Measurements from ENCODE around the gene ITPKC. TPM values are rescaled to one million over a fixed set of nuclear protein-coding genes. Genes with fewer than 3 reads are reported as not detected.

The ITPKC gene
- polyA plus RNA-seq: 28.4 TPM
- long read RNA-seq, donor 1, transcript ITPKC-201 (7 exons, 3,385 nt): major isoform, 5 of 5 reads
- long read RNA-seq, donor 1, partial matches to known transcripts: 0 of 5 reads
- long read RNA-seq, donor 1, other reads (novel, unspliced or antisense): 0 of 5 reads
- long read RNA-seq, donor 2, transcript ITPKC-201 (7 exons, 3,385 nt): major isoform, 9 of 28 reads
- long read RNA-seq, donor 2, partial matches to known transcripts: 19 of 28 reads
- long read RNA-seq, donor 2, other reads (novel, unspliced or antisense): 0 of 28 reads
- long read RNA-seq, donor 3, transcript ITPKC-201 (7 exons, 3,385 nt): major isoform, 8 of 8 reads
- long read RNA-seq, donor 3, partial matches to known transcripts: 0 of 8 reads
- long read RNA-seq, donor 3, other reads (novel, unspliced or antisense): 0 of 8 reads
- long read RNA-seq, donor 4: 0 reads
- long read RNA-seq, donor 5, transcript ITPKC-201 (7 exons, 3,385 nt): major isoform, 5 of 5 reads
- long read RNA-seq, donor 5, partial matches to known transcripts: 0 of 5 reads
- long read RNA-seq, donor 5, other reads (novel, unspliced or antisense): 0 of 5 reads
- long read RNA-seq, donor 6, transcript ITPKC-201 (7 exons, 3,385 nt): major isoform, 6 of 6 reads
- long read RNA-seq, donor 6, partial matches to known transcripts: 0 of 6 reads
- long read RNA-seq, donor 6, other reads (novel, unspliced or antisense): 0 of 6 reads
- long read RNA-seq, donor 7, partial matches to known transcripts: 0 of 1 reads
- long read RNA-seq, donor 7, other reads (novel, unspliced or antisense): 0 of 1 reads
- long read RNA-seq, donor 8, transcript ITPKC-201 (7 exons, 3,385 nt): major isoform, 5 of 5 reads
- long read RNA-seq, donor 8, partial matches to known transcripts: 0 of 5 reads
- long read RNA-seq, donor 8, other reads (novel, unspliced or antisense): 0 of 5 reads
- long read RNA-seq, donor 9, partial matches to known transcripts: 6 of 8 reads
- long read RNA-seq, donor 9, other reads (novel, unspliced or antisense): 0 of 8 reads
- long read RNA-seq, donor 10, transcript ITPKC-201 (7 exons, 3,385 nt): major isoform, 10 of 10 reads
- long read RNA-seq, donor 10, partial matches to known transcripts: 0 of 10 reads
- long read RNA-seq, donor 10, other reads (novel, unspliced or antisense): 0 of 10 reads
- long read RNA-seq, donor 11, partial matches to known transcripts: 0 of 4 reads
- long read RNA-seq, donor 11, other reads (novel, unspliced or antisense): 0 of 4 reads

DNA sequence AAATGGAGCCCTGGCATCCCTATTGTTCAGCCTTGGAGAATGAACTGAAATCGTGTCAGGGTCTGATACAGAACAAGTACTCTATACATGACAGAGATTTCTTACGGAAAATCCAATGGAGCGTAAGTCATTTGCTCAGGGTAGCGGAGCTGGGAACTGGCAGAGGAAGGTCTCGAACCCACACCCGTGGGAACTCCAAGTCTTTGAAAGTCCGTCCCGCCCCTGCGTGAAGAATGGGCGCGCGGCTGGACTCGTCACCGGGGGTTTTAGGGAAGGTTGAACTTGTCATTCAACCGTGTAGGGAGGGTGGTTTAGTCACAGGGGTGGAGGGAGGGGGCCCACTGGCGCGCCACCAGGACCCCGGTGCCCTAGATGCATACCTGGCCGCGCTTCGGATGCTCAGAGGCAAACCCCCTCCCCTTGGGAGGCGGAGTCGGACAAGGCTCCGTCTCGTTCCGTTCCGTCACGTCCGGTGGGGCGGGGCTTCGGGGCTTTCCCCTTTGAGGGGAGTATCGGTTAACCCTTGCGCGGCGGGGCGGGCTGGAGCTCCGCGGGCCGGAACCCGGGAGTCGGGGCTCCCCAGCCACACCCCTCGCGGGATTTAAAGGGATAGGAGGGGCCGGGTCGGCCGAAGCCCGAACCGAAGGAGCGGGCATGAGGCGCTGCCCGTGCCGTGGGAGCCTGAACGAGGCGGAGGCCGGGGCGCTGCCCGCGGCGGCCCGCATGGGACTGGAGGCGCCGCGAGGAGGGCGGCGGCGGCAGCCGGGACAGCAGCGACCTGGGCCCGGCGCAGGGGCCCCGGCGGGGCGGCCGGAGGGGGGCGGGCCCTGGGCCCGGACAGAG lies at the start of gene ITPKC, which contains the start of gene COQ8B:
Gene ITPKC (plus strand): TSS at position 631 of the 843 bp plus-strand sequence. CDS start 24 bp downstream, at position 655.
Gene COQ8B (minus strand): TSS at position 405 of the 843 bp plus-strand sequence. CDS start 2,254 bp downstream, outside the sequence.
- H3K27me3 ChIP-seq (ENCODE audit: control insufficient read depth, insufficient read depth, low read length): no peaks in the 10 kb centered on the region
- H3K4me1 ChIP-seq (ENCODE audit: control insufficient read depth, insufficient read depth, low read length): peaks cover 24% of the 10 kb centered on the region
- peak; percentile 98 to 99 for DNase-seq
- peak within 1 kb of the TSS; percentile 100 for H3K27ac ChIP-seq (ENCODE audit: low read length)
- H3K36me3 ChIP-seq (ENCODE audit: control insufficient read depth, insufficient read depth, low read length): peaks cover 13% of the 10 kb centered on the region
- H3K9me3 ChIP-seq (ENCODE audit: control insufficient read depth, low read depth, low read length): no peaks in the 10 kb centered on the region
- H3K4me3 ChIP-seq (ENCODE audit: low read length): peak within 1 kb of the TSS; percentile 83
- WGBS (ENCODE audit: insufficient coverage, low lambda C conversion rate): no CpG with 5 or more reads among the region's 76 CpGs

- Histone ChIP-seq H3K36me3 (ENCODE audit: control insufficient read depth, insufficient read depth, low read length) (peaks cover 49% of the 10 kb centered on the region), H3K4me3 (ENCODE audit: low read length) (no peak overlapping the region), H3K9me3 (ENCODE audit: control insufficient read depth, low read depth, low read length) (peaks cover 3% of the 10 kb centered on the region), H3K4me1 (ENCODE audit: control insufficient read depth, insufficient read depth, low read length) (peaks cover 9% of the 10 kb centered on the region), H3K27ac (ENCODE audit: low read length) (no peak overlapping the region), H3K27me3 (ENCODE audit: control insufficient read depth, insufficient read depth, low read length) (peaks cover 9% of the 10 kb centered on the region)
- no CpG with 5 or more reads among the region's 14 CpGs for WGBS (ENCODE audit: insufficient coverage, low lambda C conversion rate)
- DNase-seq: no peak
Observed at GRCh38 chr19:40667602-40668001, 49.3 kb upstream of the ITPKC start.

- no peak overlapping the region for H3K4me3 ChIP-seq (ENCODE audit: low read length)
- peaks cover 5% of the 10 kb centered on the region for H3K4me1 ChIP-seq (ENCODE audit: control insufficient read depth, insufficient read depth, low read length)
- DNase-seq: no peak
- H3K9me3 ChIP-seq (ENCODE audit: control insufficient read depth, low read depth, low read length): peaks cover 3% of the 10 kb centered on the region
- H3K27me3 ChIP-seq (ENCODE audit: control insufficient read depth, insufficient read depth, low read length): peaks cover under 1% of the 10 kb centered on the region
- WGBS (ENCODE audit: insufficient coverage, low lambda C conversion rate): no CpG with 5 or more reads among the region's 7 CpGs
- H3K36me3 ChIP-seq (ENCODE audit: control insufficient read depth, insufficient read depth, low read length): peaks cover 64% of the 10 kb centered on the region
- H3K27ac ChIP-seq (ENCODE audit: low read length): no peak overlapping the region
Observed at GRCh38 chr19:40668991-40669614, 47.8 kb upstream of the ITPKC start.

DNA sequence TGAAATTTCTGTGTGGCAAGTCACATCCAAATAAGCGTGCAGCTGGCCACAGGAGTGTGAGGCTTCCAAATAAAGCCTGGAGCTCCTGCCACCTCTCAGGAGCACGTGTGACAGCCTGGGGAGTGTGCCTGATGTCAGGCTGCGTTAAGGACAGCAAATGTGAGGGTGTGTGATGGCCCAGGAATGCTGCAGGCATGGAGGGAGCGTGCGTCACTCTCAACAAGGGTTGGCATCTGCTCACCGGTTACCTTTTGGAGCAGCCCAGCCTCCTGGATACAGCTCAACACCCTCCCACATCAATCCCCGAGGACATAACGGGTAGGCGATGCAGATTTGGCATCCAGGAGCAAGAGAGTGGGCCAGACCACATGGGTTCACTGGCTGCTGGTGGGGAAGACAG lies 45.5 kb upstream of the ITPKC start:
- DNase-seq: no peak
- WGBS (ENCODE audit: insufficient coverage, low lambda C conversion rate): no CpG with 5 or more reads among the region's 9 CpGs
- Histone ChIP-seq H3K4me3 (ENCODE audit: low read length) (no peak overlapping the region), H3K36me3 (ENCODE audit: control insufficient read depth, insufficient read depth, low read length) (peaks cover 73% of the 10 kb centered on the region), H3K27ac (ENCODE audit: low read length) (no peak overlapping the region), H3K4me1 (ENCODE audit: control insufficient read depth, insufficient read depth, low read length) (peaks cover 5% of the 10 kb centered on the region), H3K27me3 (ENCODE audit: control insufficient read depth, insufficient read depth, low read length) (no peaks in the 10 kb centered on the region), H3K9me3 (ENCODE audit: control insufficient read depth, low read depth, low read length) (peaks cover 3% of the 10 kb centered on the region)

DNA sequence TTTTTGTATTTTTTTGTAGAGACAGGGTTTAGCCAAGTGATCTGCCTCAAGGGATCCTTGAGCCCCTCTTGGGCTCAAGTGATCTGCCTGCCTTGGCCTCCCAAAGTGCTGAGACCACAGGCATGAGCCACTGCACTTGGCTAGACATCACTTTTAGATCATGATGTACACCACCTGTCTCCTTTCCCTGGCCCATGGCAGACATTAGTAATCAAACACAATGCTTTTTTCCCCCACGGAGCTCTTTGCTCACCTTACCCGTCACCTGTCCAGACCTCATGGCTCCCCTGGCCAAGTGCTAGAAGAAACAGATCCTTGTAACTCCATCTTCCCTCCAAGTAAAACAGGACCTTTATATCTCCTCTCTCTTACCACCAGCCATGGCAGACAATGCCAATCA lies 44.9 kb upstream of the ITPKC start:
- WGBS (ENCODE audit: insufficient coverage, low lambda C conversion rate): no CpG with 5 or more reads among the region's 2 CpGs

DNA sequence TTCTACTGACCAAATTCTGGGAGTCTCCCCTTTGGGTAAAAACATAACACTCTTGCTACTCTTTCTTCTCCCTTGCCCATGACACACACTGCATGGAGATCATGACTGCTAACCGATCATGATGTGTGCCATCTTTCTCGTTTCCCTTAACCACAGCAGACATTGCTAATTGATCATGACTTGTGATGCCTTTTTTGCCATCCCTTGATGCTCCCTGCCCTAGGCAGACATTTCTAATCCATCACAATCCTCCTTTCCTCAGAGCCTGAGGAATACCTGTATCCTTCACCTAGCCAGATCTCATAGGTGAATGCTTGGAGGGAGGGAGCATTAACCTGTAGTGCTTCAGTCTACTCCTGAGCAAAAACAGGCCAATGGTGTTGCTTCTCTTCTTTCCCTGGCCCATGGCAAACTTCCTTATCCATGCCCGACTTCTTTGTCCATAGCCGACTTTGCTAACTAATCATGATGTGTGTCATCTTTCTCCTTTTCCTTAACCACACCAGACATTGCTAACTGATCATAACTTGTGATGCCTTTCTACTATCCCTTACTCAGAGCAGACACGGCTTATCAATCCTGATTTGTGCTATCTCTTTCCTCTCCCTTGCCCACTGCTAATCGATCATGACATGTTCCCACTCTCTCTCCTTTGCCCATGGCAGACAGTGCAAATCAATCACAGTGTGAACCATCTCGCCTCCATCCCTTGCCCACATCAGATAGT lies 44.2 kb upstream of the ITPKC start:
- peaks cover 6% of the 10 kb centered on the region for H3K9me3 ChIP-seq (ENCODE audit: control insufficient read depth, low read depth, low read length)
- H3K27ac ChIP-seq (ENCODE audit: low read length): no peak overlapping the region
- no peaks in the 10 kb centered on the region for H3K4me1 ChIP-seq (ENCODE audit: control insufficient read depth, insufficient read depth, low read length)
- no peak for DNase-seq
- no peaks in the 10 kb centered on the region for H3K27me3 ChIP-seq (ENCODE audit: control insufficient read depth, insufficient read depth, low read length)
- peaks cover 76% of the 10 kb centered on the region for H3K36me3 ChIP-seq (ENCODE audit: control insufficient read depth, insufficient read depth, low read length)
- H3K4me3 ChIP-seq (ENCODE audit: low read length): no peak overlapping the region
- 97% methylated on average over 4 of the region's 7 CpGs for WGBS (ENCODE audit: insufficient coverage, low lambda C conversion rate)

More for the DNA sequence above, 44.9 kb upstream of the ITPKC start:
- H3K27ac ChIP-seq (ENCODE audit: low read length): no peak overlapping the region
- H3K27me3 ChIP-seq (ENCODE audit: control insufficient read depth, insufficient read depth, low read length): no peaks in the 10 kb centered on the region
- H3K9me3 ChIP-seq (ENCODE audit: control insufficient read depth, low read depth, low read length): peaks cover 4% of the 10 kb centered on the region
- H3K4me1 ChIP-seq (ENCODE audit: control insufficient read depth, insufficient read depth, low read length): peaks cover under 1% of the 10 kb centered on the region
- DNase-seq: no peak
- H3K36me3 ChIP-seq (ENCODE audit: control insufficient read depth, insufficient read depth, low read length): peaks cover 72% of the 10 kb centered on the region
- H3K4me3 ChIP-seq (ENCODE audit: low read length): no peak overlapping the region

GRCh38 chr19:40673397-40673796 lies 43.5 kb upstream of the ITPKC start:
- no peak for DNase-seq
- Histone ChIP-seq H3K27me3 (ENCODE audit: control insufficient read depth, insufficient read depth, low read length) (no peaks in the 10 kb centered on the region), H3K27ac (ENCODE audit: low read length) (no peak overlapping the region), H3K9me3 (ENCODE audit: control insufficient read depth, low read depth, low read length) (peaks cover 6% of the 10 kb centered on the region), H3K4me3 (ENCODE audit: low read length) (no peak overlapping the region), H3K36me3 (ENCODE audit: control insufficient read depth, insufficient read depth, low read length) (peaks cover 76% of the 10 kb centered on the region), H3K4me1 (ENCODE audit: control insufficient read depth, insufficient read depth, low read length) (no peaks in the 10 kb centered on the region)
- no CpG with 5 or more reads among the region's 11 CpGs for WGBS (ENCODE audit: insufficient coverage, low lambda C conversion rate)

DNA sequence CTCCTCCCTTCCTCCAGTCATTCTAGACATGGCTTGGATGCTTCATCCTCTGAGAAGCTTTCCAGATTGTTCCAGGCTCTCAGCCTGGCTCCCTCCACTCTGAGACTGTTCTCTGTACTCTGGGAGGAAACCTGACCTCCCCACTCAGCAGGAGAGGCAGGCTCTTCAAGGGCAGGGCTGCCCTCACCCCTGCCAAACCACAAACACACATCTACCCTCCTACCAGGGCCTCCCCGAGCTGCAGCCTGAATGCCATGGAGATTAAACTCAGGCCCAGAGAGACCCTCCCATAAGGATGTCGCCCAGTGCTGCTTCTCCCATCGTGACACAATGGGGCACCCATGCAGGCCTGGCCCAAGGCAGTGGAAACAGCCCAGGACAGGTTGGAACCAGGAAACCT lies 42.6 kb upstream of the ITPKC start:
- no peaks in the 10 kb centered on the region for H3K27me3 ChIP-seq (ENCODE audit: control insufficient read depth, insufficient read depth, low read length)
- peaks cover 72% of the 10 kb centered on the region for H3K36me3 ChIP-seq (ENCODE audit: control insufficient read depth, insufficient read depth, low read length)

DNA sequence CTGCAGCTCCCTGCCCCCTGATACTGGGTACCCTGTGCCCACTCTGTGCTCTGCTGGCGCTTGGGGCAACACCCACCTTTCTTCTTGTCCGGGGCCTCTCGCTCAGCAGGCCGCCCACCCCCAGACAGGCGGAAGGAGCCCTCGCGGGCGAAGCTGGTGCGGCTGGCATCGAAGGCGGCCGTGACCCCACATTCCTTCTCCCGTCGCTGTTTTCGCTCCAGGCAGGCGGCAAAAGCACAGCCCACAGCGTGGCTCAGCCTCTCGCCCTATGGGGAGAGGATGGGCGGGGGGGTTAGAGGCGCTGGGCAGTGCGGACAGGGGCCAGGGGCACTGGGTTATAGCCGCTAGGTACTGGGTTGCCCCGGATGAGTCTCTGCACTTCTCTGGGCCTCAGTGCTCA lies 39.8 kb upstream of the ITPKC start:
- no peak overlapping the region for H3K27ac ChIP-seq (ENCODE audit: low read length)
- H3K36me3 ChIP-seq (ENCODE audit: control insufficient read depth, insufficient read depth, low read length): peaks cover 60% of the 10 kb centered on the region
- no peaks in the 10 kb centered on the region for H3K27me3 ChIP-seq (ENCODE audit: control insufficient read depth, insufficient read depth, low read length)
- no peak for DNase-seq
- H3K4me1 ChIP-seq (ENCODE audit: control insufficient read depth, insufficient read depth, low read length): no peaks in the 10 kb centered on the region
- H3K9me3 ChIP-seq (ENCODE audit: control insufficient read depth, low read depth, low read length): peaks cover 2% of the 10 kb centered on the region
- H3K4me3 ChIP-seq (ENCODE audit: low read length): no peak overlapping the region
- no CpG with 5 or more reads among the region's 23 CpGs for WGBS (ENCODE audit: insufficient coverage, low lambda C conversion rate)

More for the DNA sequence above, 42.6 kb upstream of the ITPKC start:
- no peaks in the 10 kb centered on the region for H3K4me1 ChIP-seq (ENCODE audit: control insufficient read depth, insufficient read depth, low read length)
- no peak overlapping the region for H3K4me3 ChIP-seq (ENCODE audit: low read length)
- WGBS (ENCODE audit: insufficient coverage, low lambda C conversion rate): no CpG with 5 or more reads among the region's 3 CpGs
- no peak for DNase-seq
- H3K9me3 ChIP-seq (ENCODE audit: control insufficient read depth, low read depth, low read length): peaks cover 6% of the 10 kb centered on the region
- no peak overlapping the region for H3K27ac ChIP-seq (ENCODE audit: low read length)
